ENCODE data around the gene DSP. TPM values are rescaled to one million over a fixed set of nuclear protein-coding genes. Genes with fewer than 3 reads are reported as not detected.

DSP gene
- total and polyA plus RNA-seq, 2 of the 13 experiments (the other 11 are each of a cell fraction or from before 2014, with no cell fraction given), result 89.8 to 117 TPM

- TF ChIP-seq ZNF33A (CRISPR knock-in tag; IDR thresholded peaks at IDR 0.05; ENCODE audit: borderline replicate concordance), result no peak
- no peak for TF ChIP-seq E2F5 (CRISPR knock-in tag; conservative IDR thresholded peaks at IDR 0.05)
- 0 out of 2 replicates have a peak, but pooled peaks have one; percentile 37 for TF ChIP-seq ZNF784 (CRISPR knock-in tag; IDR thresholded peaks at IDR 0.05; ENCODE audit: borderline replicate concordance)
- TF ChIP-seq CCDC6 (CRISPR knock-in tag; IDR thresholded peaks at IDR 0.05), result no peak
- TF ChIP-seq GATA4 (IDR thresholded peaks at IDR 0.05; ENCODE audit: borderline replicate concordance, low read depth), result 0 out of 2 replicates have a peak, but pooled peaks have one; percentile 22
- TF ChIP-seq TFE3 (CRISPR knock-in tag; IDR thresholded peaks at IDR 0.05), result 0 out of 2 replicates have a peak, but pooled peaks have one; percentile 11
- no peak for TF ChIP-seq ZNF331 (CRISPR knock-in tag; IDR thresholded peaks at IDR 0.05)
- no peak for TF ChIP-seq ZNF674 (CRISPR knock-in tag; IDR thresholded peaks at IDR 0.05; ENCODE audit: low read depth)
- peak; percentile 26 for TF ChIP-seq ZEB1 (IDR thresholded peaks at IDR 0.05; ENCODE audit: insufficient replicate concordance, low read depth)
- TF ChIP-seq POLR2AphosphoS2 (IDR thresholded peaks at IDR 0.05; ENCODE audit: low read depth, low read length), result peak; percentile 57
- no peak for TF ChIP-seq PAWR (CRISPR knock-in tag; IDR thresholded peaks at IDR 0.05; ENCODE audit: borderline replicate concordance)
- no peak; the same call in 1 of the 2 replicates for TF ChIP-seq CSRNP1 (CRISPR knock-in tag; IDR thresholded peaks at IDR 0.05)
- TF ChIP-seq RBAK (CRISPR knock-in tag; IDR thresholded peaks at IDR 0.05), result no peak
- TF ChIP-seq ZNF646 (CRISPR knock-in tag; IDR thresholded peaks at IDR 0.05), result no peak
- TF ChIP-seq ASH2L (IDR thresholded peaks at IDR 0.05; ENCODE audit: insufficient read length, low read depth, low read length), result no peak
- 0 out of 2 replicates have a peak, but pooled peaks have one; percentile 26 for TF ChIP-seq ZFX (CRISPR knock-in tag; IDR thresholded peaks at IDR 0.05; ENCODE audit: low read depth)
Observed at GRCh38 chr6:7587631-7588100, 46.2 kb downstream of the DSP start (continued).
